ENCODE results near the gene FLT3.

FLT3 gene

GRCh38 chr13:27955014-27955591 lies 145.3 kb downstream of the FLT3 start:
- DNase-seq: no peak

GRCh38 chr13:27954406-27954851 lies 145.9 kb downstream of the FLT3 start:
- no peak for DNase-seq

- DNase-seq: peak; percentile 37
Observed at GRCh38 chr13:27953676-27954405, 146.5 kb downstream of the FLT3 start.
